ENCODE data around the gene RFX3.

RFX3 gene

DNA sequence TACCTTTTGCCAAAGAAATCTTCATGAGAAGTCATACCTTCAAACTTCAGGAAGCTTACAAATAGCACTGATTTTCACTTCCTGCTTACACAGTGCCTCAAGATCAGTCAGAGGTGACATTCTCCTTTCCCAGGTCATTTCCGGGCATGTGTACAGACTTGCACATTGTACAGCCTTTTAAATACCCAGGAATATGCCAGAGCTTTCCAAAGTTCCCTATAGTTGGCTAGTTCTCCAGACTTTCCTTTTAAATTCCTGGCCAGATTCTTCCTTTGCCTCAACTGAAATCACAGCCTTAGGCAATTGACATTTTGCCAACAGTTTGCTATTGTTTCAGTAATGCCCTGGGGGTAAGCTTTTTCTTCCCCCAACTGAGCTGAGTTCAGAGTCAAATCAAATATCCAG lies 47.2 kb downstream of the RFX3 start:
- ChIA-PET POLR2A (no interaction called here), CTCF (interaction anchor here (0.6 to 1.1 kb wide), 2 partner anchors 10 to 890 kb away, joined by 3 read pairs; no protein-coding TSS in a partner anchor)
- Histone ChIP-seq H3K27ac (ENCODE audit: extremely low read depth, low read depth, low read length) (no peak overlapping the region), H3K4me3 (ENCODE audit: low read depth, low read length) (no peak overlapping the region), H3K4me1 (ENCODE audit: control insufficient read depth, insufficient read depth, low read length) (no peaks in the 10 kb centered on the region), H3K36me3 (ENCODE audit: control insufficient read depth in 2 of 2, insufficient read depth in 1 of 2, low read length in 2 of 2) (no peaks in the 10 kb centered on the region), H3K9me3 (ENCODE audit: control insufficient read depth, insufficient read depth, low read depth, low read length) (no peaks in the 10 kb centered on the region)
- TF ChIP-seq ZNF501 (tag by site-specific recombination; IDR thresholded peaks at IDR 0.05) = no peak
- TF ChIP-seq OSR2 (tag by site-specific recombination; IDR thresholded peaks at IDR 0.05) = no peak
- TF ChIP-seq ZNF174 (tag by site-specific recombination; IDR thresholded peaks at IDR 0.05) = no peak
- no peak for TF ChIP-seq ZBTB20 (tag by site-specific recombination; IDR thresholded peaks at IDR 0.05)
- no peak for TF ChIP-seq ZNF600 (tag by site-specific recombination; IDR thresholded peaks at IDR 0.05)
- no peak for TF ChIP-seq ZNF140 (tag by site-specific recombination; IDR thresholded peaks at IDR 0.05)
- TF ChIP-seq SP3 (tag by site-specific recombination; IDR thresholded peaks at IDR 0.05) = no peak
- TF ChIP-seq, protein P1, sequence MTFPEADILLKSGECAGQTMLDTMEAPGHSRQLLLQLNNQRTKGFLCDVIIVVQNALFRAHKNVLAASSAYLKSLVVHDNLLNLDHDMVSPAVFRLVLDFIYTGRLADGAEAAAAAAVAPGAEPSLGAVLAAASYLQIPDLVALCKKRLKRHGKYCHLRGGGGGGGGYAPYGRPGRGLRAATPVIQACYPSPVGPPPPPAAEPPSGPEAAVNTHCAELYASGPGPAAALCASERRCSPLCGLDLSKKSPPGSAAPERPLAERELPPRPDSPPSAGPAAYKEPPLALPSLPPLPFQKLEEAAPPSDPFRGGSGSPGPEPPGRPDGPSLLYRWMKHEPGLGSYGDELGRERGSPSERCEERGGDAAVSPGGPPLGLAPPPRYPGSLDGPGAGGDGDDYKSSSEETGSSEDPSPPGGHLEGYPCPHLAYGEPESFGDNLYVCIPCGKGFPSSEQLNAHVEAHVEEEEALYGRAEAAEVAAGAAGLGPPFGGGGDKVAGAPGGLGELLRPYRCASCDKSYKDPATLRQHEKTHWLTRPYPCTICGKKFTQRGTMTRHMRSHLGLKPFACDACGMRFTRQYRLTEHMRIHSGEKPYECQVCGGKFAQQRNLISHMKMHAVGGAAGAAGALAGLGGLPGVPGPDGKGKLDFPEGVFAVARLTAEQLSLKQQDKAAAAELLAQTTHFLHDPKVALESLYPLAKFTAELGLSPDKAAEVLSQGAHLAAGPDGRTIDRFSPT (tag by site-specific recombination; IDR thresholded peaks at IDR 0.05) = no peak
- TF ChIP-seq ZNF19 (tag by site-specific recombination; IDR thresholded peaks at IDR 0.05; ENCODE audit: low read depth) = no peak
- no peak for TF ChIP-seq MZF1 (tag by site-specific recombination; IDR thresholded peaks at IDR 0.05; ENCODE audit: borderline replicate concordance)
- TF ChIP-seq, protein P2, sequence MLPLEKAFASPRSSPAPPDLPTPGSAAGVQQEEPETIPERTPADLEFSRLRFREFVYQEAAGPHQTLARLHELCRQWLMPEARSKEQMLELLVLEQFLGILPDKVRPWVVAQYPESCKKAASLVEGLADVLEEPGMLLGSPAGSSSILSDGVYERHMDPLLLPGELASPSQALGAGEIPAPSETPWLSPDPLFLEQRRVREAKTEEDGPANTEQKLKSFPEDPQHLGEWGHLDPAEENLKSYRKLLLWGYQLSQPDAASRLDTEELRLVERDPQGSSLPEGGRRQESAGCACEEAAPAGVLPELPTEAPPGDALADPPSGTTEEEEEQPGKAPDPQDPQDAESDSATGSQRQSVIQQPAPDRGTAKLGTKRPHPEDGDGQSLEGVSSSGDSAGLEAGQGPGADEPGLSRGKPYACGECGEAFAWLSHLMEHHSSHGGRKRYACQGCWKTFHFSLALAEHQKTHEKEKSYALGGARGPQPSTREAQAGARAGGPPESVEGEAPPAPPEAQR (tag by site-specific recombination; IDR thresholded peaks at IDR 0.05) = no peak
- no peak for TF ChIP-seq ZNF114 (tag by site-specific recombination; IDR thresholded peaks at IDR 0.05)

DNA sequence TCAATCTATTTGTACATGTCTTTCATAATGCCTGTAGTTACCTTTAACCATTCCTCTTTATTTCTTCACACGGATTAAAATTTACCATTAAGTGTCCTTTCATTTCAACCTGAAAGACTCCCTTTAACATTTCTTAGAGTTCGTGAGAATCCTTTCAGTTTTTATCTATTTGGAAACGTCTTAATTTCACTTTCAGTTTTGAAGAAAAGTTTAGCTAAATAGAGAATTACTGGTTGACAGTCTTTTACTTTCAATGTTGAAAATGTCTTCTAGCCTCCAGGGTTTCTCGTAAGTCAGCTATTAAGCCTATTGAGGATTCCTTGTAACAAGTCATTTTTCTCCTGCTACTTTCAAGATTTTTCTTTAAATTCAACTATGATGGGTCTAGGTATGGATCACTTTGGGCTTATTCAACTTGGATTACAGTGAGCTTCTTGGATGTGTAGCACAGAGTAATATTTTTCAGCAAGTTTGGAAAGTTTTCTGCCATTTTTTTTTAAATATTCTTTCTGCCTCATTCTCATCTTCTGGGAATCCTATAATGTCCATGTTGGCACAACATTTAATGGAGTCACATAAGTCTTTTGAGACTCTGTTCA lies 48.5 kb downstream of the RFX3 start:
- CTCF ChIA-PET = interaction anchor here (0.6 to 0.8 kb wide), 2 partner anchors 37 to 618 kb away, joined by 3 read pairs; no protein-coding TSS in a partner anchor
- POLR2A ChIA-PET = no interaction called here
- Histone ChIP-seq H3K27ac (ENCODE audit: extremely low read depth, low read depth, low read length) (no peak overlapping the region), H3K9me3 (ENCODE audit: control insufficient read depth, insufficient read depth, low read depth, low read length) (no peaks in the 10 kb centered on the region), H3K36me3 (ENCODE audit: control insufficient read depth in 2 of 2, insufficient read depth in 1 of 2, low read length in 2 of 2) (no peaks in the 10 kb centered on the region), H3K4me1 (ENCODE audit: control insufficient read depth, insufficient read depth, low read length) (no peaks in the 10 kb centered on the region), H3K4me3 (ENCODE audit: low read depth, low read length) (no peak overlapping the region)
- no peak for TF ChIP-seq ZNF473 (tag by site-specific recombination; IDR thresholded peaks at IDR 0.05)
- no peak for TF ChIP-seq MZF1 (tag by site-specific recombination; IDR thresholded peaks at IDR 0.05; ENCODE audit: borderline replicate concordance)
- TF ChIP-seq, protein P3, sequence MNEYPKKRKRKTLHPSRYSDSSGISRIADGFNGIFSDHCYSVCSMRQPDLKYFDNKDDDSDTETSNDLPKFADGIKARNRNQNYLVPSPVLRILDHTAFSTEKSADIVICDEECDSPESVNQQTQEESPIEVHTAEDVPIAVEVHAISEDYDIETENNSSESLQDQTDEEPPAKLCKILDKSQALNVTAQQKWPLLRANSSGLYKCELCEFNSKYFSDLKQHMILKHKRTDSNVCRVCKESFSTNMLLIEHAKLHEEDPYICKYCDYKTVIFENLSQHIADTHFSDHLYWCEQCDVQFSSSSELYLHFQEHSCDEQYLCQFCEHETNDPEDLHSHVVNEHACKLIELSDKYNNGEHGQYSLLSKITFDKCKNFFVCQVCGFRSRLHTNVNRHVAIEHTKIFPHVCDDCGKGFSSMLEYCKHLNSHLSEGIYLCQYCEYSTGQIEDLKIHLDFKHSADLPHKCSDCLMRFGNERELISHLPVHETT (tag by site-specific recombination; IDR thresholded peaks at IDR 0.05) = no peak
- no peak for TF ChIP-seq ZXDB (tag by site-specific recombination; IDR thresholded peaks at IDR 0.05)
- TF ChIP-seq ZNF223 (tag by site-specific recombination; IDR thresholded peaks at IDR 0.05) = no peak
- TF ChIP-seq ZNF248 (tag by site-specific recombination; IDR thresholded peaks at IDR 0.05) = no peak
- TF ChIP-seq ZNF416 (tag by site-specific recombination; IDR thresholded peaks at IDR 0.05) = no peak
- TF ChIP-seq ZNF155 (tag by site-specific recombination; IDR thresholded peaks at IDR 0.05) = no peak
- TF ChIP-seq, protein P4, sequence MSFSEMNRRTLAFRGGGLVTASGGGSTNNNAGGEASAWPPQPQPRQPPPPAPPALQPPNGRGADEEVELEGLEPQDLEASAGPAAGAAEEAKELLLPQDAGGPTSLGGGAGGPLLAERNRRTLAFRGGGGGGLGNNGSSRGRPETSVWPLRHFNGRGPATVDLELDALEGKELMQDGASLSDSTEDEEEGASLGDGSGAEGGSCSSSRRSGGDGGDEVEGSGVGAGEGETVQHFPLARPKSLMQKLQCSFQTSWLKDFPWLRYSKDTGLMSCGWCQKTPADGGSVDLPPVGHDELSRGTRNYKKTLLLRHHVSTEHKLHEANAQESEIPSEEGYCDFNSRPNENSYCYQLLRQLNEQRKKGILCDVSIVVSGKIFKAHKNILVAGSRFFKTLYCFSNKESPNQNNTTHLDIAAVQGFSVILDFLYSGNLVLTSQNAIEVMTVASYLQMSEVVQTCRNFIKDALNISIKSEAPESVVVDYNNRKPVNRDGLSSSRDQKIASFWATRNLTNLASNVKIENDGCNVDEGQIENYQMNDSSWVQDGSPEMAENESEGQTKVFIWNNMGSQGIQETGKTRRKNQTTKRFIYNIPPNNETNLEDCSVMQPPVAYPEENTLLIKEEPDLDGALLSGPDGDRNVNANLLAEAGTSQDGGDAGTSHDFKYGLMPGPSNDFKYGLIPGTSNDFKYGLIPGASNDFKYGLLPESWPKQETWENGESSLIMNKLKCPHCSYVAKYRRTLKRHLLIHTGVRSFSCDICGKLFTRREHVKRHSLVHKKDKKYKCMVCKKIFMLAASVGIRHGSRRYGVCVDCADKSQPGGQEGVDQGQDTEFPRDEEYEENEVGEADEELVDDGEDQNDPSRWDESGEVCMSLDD (tag by site-specific recombination; IDR thresholded peaks at IDR 0.05) = no peak
- no peak for TF ChIP-seq SCRT1 (tag by site-specific recombination; IDR thresholded peaks at IDR 0.05; ENCODE audit: borderline replicate concordance)
- TF ChIP-seq, protein P5, sequence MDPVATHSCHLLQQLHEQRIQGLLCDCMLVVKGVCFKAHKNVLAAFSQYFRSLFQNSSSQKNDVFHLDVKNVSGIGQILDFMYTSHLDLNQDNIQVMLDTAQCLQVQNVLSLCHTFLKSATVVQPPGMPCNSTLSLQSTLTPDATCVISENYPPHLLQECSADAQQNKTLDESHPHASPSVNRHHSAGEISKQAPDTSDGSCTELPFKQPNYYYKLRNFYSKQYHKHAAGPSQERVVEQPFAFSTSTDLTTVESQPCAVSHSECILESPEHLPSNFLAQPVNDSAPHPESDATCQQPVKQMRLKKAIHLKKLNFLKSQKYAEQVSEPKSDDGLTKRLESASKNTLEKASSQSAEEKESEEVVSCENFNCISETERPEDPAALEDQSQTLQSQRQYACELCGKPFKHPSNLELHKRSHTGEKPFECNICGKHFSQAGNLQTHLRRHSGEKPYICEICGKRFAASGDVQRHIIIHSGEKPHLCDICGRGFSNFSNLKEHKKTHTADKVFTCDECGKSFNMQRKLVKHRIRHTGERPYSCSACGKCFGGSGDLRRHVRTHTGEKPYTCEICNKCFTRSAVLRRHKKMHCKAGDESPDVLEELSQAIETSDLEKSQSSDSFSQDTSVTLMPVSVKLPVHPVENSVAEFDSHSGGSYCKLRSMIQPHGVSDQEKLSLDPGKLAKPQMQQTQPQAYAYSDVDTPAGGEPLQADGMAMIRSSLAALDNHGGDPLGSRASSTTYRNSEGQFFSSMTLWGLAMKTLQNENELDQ (tag by site-specific recombination; IDR thresholded peaks at IDR 0.05; ENCODE audit: low read depth) = no peak
